Sigmoid colon (tissue), 7 donors: ENCODE results near the gene OTOF. TPM values are rescaled to one million over a fixed set of nuclear protein-coding genes. Genes with fewer than 3 reads are reported as not detected.

Source experiments
- DNase-seq: peaks from one replicate; pipeline ENCODE4 v3.0.0-alpha.2; 2019
- H3K27ac ChIP-seq, 4 donors: fragments of 200-600 bp; sonication (generic); one replicate each; pipeline ENCODE4 v1.5.1; 2016 to 2019; ENCODE audit warnings: mild to moderate bottlenecking in 1 of 4
- H3K27me3 ChIP-seq, 3 donors: fragments of 200-600 bp; sonication (generic); one replicate each; pipeline ENCODE4 v1.5.1; 2019; ENCODE audit warnings: mild to moderate bottlenecking in 1 of 3
- H3K36me3 ChIP-seq, 4 donors: fragments of 200-600 bp; sonication (generic); one replicate each; pipeline ENCODE4 v1.5.1; 2016 to 2019
- H3K4me1 ChIP-seq, 4 donors: fragments of 200-600 bp; sonication (generic); one replicate each; pipeline ENCODE4 v1.5.1; 2017 to 2019
- H3K4me3 ChIP-seq, 4 donors: fragments of 200-600 bp; sonication (generic); one replicate each; pipeline ENCODE4 v1.5.1; 2017 to 2019; ENCODE audit warnings: mild to moderate bottlenecking in 2 of 4, moderate library complexity in 1 of 4
- H3K9me3 ChIP-seq, 4 donors: fragments of 200-600 bp in 3 of 4; sonication (generic) in 3 of 4; one replicate each; pipeline versions ENCODE4 v1.5.1 to v1.6.1; 2013 to 2019
- CTCF ChIP-seq, 4 experiments: fragments of 450-650 bp in 3 of 4; fragments of 200-600 bp in 1 of 4; IDR thresholded peaks; one replicate each; pipeline ENCODE4 v1.5.1; 2016 to 2019; ENCODE audit warnings: antibody characterized with exemption in 4 of 4, mild to moderate bottlenecking in 3 of 4, moderate library complexity in 2 of 4
- EP300 ChIP-seq, 4 donors: sonication (generic); formaldehyde crosslinking; IDR thresholded peaks; one replicate each; pipeline ENCODE4 v1.6.1; 2017; ENCODE audit warnings: antibody characterized with exemption in 4 of 4
- POLR2A ChIP-seq, 2 donors: fragments of 450-650 bp; IDR thresholded peaks; one replicate each; pipeline ENCODE4 v1.6.1; 2016; ENCODE audit warnings: antibody characterized with exemption in 2 of 2, mild to moderate bottlenecking in 2 of 2, moderate library complexity in 2 of 2
- POLR2AphosphoS5 ChIP-seq, 4 donors: sonication (generic); formaldehyde crosslinking; IDR thresholded peaks; one replicate each; pipeline ENCODE4 v1.6.1; 2017; ENCODE audit warnings: antibody characterized with exemption in 4 of 4
- WGBS, 2 donors: extraction: QIAGEN DNeasy Blood & Tissue Kit; methylation state at CpG; one replicate each; pipeline ENCODE4 v1.1.7; 2013; 5-methylcytosine and 5-hydroxymethylcytosine counted together
- intact Hi-C: fragments of 100-400 bp; cut with DNase I; formaldehyde crosslinking; loops from one replicate; pipeline ENCODE4 v1.15.1; 2023
- polyA plus RNA-seq, 3 donors: library from polyadenylated mRNA; stranded (reverse); fragments of 200-250 nt; gene quantifications; one replicate each; pipeline ENCODE4 v1.2.3, GENCODE V29; 2013
- total RNA-seq, 4 donors: library from RNA; depleted of rRNA; stranded (reverse); fragments of >200 nt; gene quantifications; one replicate each; pipeline ENCODE4 v1.1.0, GENCODE V29; 2016
- donor health status: healthy with polysubstance abuse.
- donor health status: Bipolar disorder and iron deficiency.
- donor health status: healthy.

The OTOF gene
- total and polyA plus RNA-seq, 7 donors: 0.32 to 0.71 TPM; not detected in 5

GRCh38 chr2:26487192-26487591 is 9.3 kb upstream of the OTOF start:
- Histone ChIP-seq H3K9me3 (no peaks in the 10 kb centered on the region), H3K4me3 (no peak overlapping the region), H3K4me1 (no peaks in the 10 kb centered on the region), H3K27me3 (peaks cover 0 to 5% (median 0%) of the 10 kb centered on the region in 3 donors), H3K27ac (no peak overlapping the region), H3K36me3 (no peaks in the 10 kb centered on the region)
- WGBS, 2 donors: 73 to 81% methylated on average over 5 of the region's 5 CpGs
- intact Hi-C loops: no loop called here
- no peak for TF ChIP-seq POLR2AphosphoS5 (IDR thresholded peaks at IDR 0.05)
- TF ChIP-seq EP300 (IDR thresholded peaks at IDR 0.05): no peak
- no peak for DNase-seq

- TF ChIP-seq CTCF (IDR thresholded peaks at IDR 0.05) (no peak), POLR2AphosphoS5 (IDR thresholded peaks at IDR 0.05) (no peak), EP300 (IDR thresholded peaks at IDR 0.05) (no peak), POLR2A (IDR thresholded peaks at IDR 0.05) (no peak)
- no peak overlapping the region for H3K27ac ChIP-seq
Observed at GRCh38 chr2:26486789-26487188, 8.9 kb upstream of the OTOF start.

GRCh38 chr2:26485725-26486418 is 7.9 kb upstream of the OTOF start:
- WGBS, 2 donors: 86 to 88% methylated on average over 8 of the region's 8 CpGs
- H3K27me3 ChIP-seq: peaks cover 0 to 5% (median 0%) of the 10 kb centered on the region in 3 donors
- no peak for DNase-seq
- intact Hi-C loops: no loop called here
- TF ChIP-seq EP300 (IDR thresholded peaks at IDR 0.05) (no peak), CTCF (IDR thresholded peaks at IDR 0.05) (no peak), POLR2AphosphoS5 (IDR thresholded peaks at IDR 0.05) (no peak), POLR2A (IDR thresholded peaks at IDR 0.05) (no peak)
- no peaks in the 10 kb centered on the region for H3K4me1 ChIP-seq
- H3K9me3 ChIP-seq: no peaks in the 10 kb centered on the region
- H3K36me3 ChIP-seq: no peaks in the 10 kb centered on the region
- H3K4me3 ChIP-seq: no peak overlapping the region
- H3K27ac ChIP-seq: no peak overlapping the region

More at GRCh38 chr2:26486789-26487188, 8.9 kb upstream of the OTOF start:
- H3K4me1 ChIP-seq: no peaks in the 10 kb centered on the region
- no peaks in the 10 kb centered on the region for H3K9me3 ChIP-seq
- WGBS, 2 donors: 87 to 91% methylated on average over 3 of the region's 3 CpGs
- no peak overlapping the region for H3K4me3 ChIP-seq
- no peak for DNase-seq
- intact Hi-C loops: no loop called here
- peaks cover 0 to 5% (median 0%) of the 10 kb centered on the region in 3 donors for H3K27me3 ChIP-seq
- no peaks in the 10 kb centered on the region for H3K36me3 ChIP-seq

- 62 to 91% methylated on average over 2 of the region's 2 CpGs for WGBS, 2 donors
- no peak for TF ChIP-seq POLR2AphosphoS5 (IDR thresholded peaks at IDR 0.05)
- TF ChIP-seq EP300 (IDR thresholded peaks at IDR 0.05): no peak
- TF ChIP-seq POLR2A (IDR thresholded peaks at IDR 0.05): no peak
- TF ChIP-seq CTCF (IDR thresholded peaks at IDR 0.05): no peak
- Histone ChIP-seq H3K36me3 (no peaks in the 10 kb centered on the region), H3K9me3 (no peaks in the 10 kb centered on the region), H3K27ac (no peak overlapping the region), H3K4me1 (no peaks in the 10 kb centered on the region), H3K4me3 (no peak overlapping the region), H3K27me3 (peaks cover 0 to 5% (median 0%) of the 10 kb centered on the region in 3 donors)
- intact Hi-C loops: no loop called here
- DNase-seq: no peak
Observed at GRCh38 chr2:26485099-26485498, 7.2 kb upstream of the OTOF start.

GRCh38 chr2:26484579-26484978 is 6.7 kb upstream of the OTOF start:
- DNase-seq: no peak
- WGBS, 2 donors: 83 to 85% methylated on average over 4 of the region's 4 CpGs

More at GRCh38 chr2:26484579-26484978, 6.7 kb upstream of the OTOF start:
- Histone ChIP-seq H3K36me3 (no peaks in the 10 kb centered on the region), H3K4me3 (no peak overlapping the region), H3K4me1 (no peaks in the 10 kb centered on the region), H3K27ac (no peak overlapping the region), H3K9me3 (no peaks in the 10 kb centered on the region), H3K27me3 (peaks cover 0 to 5% (median 0%) of the 10 kb centered on the region in 3 donors)
- TF ChIP-seq POLR2AphosphoS5 (IDR thresholded peaks at IDR 0.05): no peak
- intact Hi-C loops: no loop called here
